Daoy (cell line): Measurements from ENCODE around the gene LBHD1. TPM values are rescaled to one million over a fixed set of nuclear protein-coding genes. Genes with fewer than 3 reads are reported as not detected.
"Not testable (repeated sequence)": the region's sequence is repeated elsewhere in the genome, so short reads cannot be mapped to it uniquely, and the experiment has no call there.

Experiments
- DNase-seq: peaks from one replicate; pipeline ENCODE4 v3.0.0-alpha.2; 2015; ENCODE audit warnings: low read depth
- total RNA-seq: library from RNA; depleted of rRNA; stranded (reverse); fragments of >200 nt; shearing (Covaris generic); gene quantifications from 2 replicates; pipeline ENCODE4 v1.2.3, GENCODE V29; 2014

The LBHD1 gene
- total RNA-seq, 1 experiment from 2014 or later: 4.9 TPM

DNA sequence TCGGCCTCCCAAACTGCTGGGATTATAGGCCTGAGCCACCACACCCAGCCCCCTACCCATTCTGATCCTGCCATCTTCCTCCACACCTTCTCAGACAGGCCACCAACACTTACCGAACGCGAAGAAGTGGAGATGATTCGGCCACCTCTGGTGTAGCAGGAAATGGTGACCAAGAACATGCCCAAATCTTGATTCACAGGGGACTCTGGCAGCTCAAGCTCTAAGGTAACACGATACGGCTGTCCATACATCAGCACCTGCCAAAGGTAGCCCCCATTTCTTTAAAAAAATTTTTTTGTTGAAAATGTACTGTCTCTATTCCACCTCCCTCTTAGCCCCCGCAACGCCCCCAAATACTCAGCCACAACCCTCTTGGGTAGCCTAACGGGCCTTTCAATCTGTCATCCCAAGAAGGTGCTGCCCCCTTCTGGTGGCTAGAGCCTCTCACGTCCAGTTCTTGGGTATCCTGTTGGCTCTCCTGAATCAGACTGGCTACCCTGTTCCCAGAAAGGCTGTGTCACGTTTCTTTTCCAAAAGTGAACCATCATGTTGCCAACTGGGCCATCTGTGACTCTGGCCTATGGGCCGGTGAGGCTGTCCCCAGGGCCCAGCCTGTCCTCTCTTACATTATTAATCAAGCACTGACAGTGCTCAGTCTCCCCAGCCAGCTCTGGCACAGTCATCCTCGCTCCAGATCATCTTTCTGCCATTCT is 22.5 kb upstream of the LBHD1 start:
- peak; percentile 78 for DNase-seq

DNA sequence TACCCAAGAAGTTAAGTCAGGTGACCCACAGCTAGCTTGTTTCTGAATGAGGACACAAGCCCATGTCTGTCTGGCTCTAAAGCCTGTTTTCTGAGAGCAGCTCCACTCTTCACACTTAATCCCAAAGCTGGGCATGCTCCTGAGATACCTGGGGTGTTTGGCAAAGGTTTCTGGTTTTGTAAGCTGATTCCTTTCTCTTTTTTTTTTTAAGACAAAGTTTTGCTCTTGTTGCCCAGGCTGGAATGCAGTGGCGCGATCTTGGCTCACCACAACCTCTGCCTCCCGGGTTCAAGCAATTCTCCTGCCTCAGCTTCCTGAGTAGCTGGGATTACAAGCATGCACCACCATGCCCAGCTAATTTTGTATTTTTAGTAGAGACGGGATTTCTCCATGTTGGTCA is 21.6 kb upstream of the LBHD1 start:
- not testable (repeated sequence) for DNase-seq

DNA sequence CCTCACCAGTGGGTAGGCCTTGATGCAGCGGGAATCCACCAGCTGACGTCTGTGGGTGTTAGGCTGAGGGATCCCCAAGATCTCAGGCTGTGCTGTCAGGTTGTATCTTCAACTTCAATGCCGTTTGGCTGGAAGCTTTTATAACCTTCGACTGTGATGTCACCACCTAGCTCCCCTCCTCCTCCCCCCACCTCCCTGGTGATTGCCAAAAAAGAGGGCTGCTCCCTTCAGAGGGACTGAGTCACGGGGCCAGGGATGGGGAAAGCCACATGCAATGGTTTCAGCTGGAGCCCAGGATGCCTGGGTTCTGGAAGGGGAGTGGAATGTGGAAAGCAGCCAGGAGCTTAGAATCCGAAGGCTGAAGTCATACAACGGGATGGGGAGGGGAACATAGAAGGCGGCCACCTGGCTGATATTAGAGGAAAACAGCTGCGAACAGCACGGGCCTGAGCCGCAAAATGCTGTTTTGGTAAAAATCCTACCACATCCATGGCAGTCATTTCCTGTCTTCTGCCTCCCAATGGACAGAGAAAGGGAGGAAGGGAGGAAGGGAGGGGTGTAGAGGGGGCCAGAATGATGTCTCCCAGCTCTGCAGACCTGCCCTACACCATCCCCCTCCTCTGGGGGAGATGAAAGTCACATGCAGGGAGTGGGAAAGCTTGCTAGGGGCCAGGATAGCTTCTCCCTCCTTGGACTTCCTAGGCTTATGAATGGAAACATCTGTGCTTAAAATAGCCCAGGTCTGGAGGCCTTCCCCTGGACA is 17.5 kb upstream of the LBHD1 start, which contains the start of gene LRRN4CL:
Gene LRRN4CL (minus strand): TSS at position 110 of the 763 bp plus-strand sequence. CDS start 1,022 bp downstream, outside the sequence.
- no peak for DNase-seq

DNA sequence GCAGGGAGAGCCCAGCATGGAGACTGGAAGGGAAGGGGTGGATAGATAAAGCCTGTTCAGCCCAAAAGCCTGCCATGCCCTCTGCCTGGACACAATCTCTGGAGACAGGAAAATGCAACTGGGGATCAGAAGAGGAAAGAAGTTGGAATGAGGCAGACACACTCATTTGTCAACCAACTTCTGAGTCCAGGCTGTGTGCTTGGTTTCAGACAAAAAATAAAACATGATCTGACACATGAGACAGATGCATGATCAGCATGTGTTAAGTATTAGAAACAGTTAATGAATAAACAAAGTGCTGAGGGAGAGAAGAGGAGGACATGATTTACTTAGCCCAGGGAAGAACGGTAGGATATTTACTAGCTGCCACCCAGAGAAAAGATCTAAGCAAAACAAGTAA is 16.4 kb upstream of the LBHD1 start:
- DNase-seq: no peak

DNA sequence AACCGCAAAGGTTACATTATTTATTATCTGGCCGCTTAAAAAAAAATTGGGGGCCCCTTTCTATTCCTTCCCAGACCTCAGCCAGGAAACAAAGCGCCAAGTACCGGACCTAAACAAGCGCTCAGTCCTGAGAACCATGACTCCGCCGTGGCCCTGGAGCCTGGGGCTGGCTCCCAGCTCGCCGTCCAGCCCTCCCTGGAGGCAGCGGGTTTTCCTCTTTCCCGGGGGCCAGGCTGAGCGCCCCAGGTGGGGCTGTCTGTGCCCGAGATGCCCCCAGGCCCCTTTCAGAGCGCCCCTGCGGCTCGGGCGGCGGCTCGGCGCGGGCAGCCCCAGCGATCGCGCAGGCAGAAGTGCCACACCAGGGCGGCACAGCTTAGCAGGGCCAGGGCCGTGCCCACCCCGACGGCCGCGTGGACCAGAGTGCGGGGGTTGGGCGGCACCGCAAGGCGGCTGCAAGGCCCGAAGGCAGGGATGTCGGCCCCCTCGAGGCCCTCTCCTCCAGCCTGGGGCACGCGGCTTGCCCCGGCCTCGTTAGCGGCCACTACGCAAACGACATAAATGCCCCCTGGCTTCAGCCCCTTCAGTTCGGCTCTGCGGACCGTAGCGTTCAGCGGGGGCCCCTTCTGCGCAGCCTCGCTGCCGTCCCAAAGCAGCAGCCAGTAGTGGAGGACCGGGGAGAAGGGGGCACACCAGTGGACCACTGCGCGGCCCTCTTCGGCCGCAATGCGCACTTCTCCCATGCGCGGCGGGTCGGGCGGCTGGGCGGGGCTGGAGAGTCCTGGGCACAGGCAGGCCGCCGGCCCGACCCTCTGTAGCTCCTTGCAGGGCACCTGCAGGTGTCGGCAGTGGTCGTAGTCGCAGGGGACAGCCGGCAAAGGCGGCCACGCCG is 15.7 kb upstream of the LBHD1 start:
- DNase-seq: no peak

DNA sequence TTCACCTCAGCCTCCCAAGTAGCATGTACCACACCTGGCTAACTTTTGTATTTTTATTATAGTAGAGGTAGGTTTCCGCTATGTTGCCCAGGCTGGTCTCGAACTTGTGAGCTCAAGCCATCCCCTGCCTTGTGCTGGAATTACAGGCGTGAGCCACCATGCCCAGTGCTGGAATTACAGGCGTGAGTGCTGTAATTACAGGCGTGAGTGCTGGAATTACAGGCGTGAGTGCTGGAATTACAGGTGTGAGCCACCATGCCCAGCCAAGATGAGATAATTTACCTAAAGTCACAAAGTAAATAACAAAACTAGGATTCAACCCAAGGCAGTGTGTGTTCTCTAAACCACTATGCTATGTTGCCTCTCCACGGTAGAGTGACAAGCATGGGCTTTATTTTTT is 10.5 kb upstream of the LBHD1 start:
- DNase-seq: no peak

DNA sequence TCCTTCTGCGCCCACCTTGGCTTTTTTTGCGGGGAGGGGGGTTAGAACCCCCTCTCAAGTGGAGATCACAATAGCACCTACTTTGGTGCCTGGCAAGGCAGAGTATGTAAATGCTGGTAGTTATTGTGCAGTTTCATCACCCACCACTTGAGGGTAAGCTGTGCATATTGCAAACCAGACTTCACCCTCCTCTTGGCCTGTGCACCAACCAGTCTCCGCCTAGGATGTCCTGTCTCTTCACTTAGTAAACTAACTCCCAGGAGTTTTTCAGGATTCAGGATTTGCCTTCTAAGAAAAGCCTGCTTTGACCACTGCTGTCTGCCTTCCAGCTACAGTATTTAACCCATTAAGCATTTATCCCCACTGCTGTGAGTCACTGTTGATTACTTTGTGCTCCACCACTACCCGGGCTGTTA is 8.8 kb upstream of the LBHD1 start:
- peak; percentile 64 for DNase-seq

DNA sequence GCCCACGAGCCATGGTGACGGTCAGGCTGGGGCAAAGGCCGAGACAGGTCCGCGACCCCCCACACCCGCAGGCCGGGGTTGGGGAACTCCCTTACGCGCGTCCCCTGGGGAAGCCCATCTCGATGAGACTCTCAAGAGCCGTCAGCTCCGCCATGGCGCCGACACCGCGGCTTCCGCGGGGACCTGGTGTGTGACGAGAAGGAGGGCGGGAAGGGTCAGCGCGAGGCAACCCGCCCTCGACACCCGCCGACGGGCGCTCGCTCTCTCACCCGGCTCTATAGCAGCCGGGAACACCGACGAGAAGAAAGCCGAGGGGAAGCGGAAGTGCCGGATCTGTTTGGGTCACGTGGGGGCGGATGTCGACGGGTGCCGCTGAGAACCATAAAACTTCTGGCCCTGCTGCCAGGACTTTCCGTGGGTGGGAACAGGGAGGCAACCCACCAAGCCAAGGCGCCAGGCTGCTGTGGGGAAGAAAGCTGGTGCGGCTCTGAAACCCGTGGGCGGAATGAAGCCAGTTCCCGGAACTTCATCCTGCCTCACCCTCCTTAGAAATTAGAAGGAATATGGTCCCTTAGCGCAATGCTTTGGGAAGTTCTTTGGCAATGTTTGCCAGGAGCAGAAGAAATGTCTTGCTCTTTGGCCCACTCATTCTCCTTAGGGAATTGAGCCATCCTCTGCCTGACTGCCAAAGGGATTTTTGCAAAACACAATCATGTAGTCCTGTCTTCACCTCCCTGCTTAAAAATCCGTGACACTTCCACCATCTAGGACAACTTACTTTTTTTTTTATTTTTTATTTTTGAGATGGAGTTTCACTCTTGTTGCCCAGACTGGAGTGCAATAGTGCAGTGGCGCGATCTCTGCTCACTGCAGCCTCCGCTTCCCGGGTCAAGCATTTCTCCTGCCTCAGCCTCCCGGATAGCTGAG is 7.0 kb upstream of the LBHD1 start, which contains the start of gene UBXN1:
Gene UBXN1 (minus strand): TSS at position 304 of the 927 bp plus-strand sequence. CDS start 150 bp downstream, at position 154.
- peak; percentile 91 for DNase-seq

DNA sequence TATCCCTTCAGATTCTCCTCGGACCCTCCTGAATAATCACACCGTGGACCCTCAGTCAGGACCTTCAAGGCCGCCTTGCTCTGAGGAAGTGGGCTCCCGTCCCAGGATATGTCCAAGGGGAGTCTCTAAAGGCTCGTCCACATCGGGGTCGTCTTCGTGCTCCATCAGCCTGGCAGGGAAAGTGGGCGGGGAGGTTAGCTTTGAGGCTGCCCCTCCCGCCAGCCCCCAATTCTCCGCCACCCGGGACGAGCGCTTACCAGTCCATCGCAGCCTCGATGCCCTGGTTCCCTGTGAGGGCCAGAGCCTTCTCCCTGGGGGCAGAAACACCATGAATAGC is 6.3 kb upstream of the LBHD1 start:
- no peak for DNase-seq

DNA sequence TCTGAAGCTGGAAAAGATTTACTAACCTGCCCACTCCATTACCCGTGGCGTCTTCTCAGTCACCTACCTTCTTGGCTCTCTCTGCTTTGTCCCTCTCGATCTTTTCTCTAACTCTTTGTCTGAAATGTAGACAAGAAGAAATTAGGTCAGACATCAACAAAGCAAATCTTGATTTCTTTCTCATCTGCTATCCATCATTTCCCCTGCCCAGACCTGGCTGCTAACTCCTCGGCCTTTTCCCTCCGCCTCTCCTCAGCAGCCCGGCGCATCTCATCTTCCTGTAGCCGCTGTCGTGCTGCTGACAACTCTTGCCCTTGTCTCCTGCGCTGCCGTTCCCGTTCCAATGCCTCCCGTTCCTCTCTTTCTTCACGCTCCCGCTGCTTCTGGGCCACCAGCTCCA is 5.6 kb upstream of the LBHD1 start:
- DNase-seq: no peak

DNA sequence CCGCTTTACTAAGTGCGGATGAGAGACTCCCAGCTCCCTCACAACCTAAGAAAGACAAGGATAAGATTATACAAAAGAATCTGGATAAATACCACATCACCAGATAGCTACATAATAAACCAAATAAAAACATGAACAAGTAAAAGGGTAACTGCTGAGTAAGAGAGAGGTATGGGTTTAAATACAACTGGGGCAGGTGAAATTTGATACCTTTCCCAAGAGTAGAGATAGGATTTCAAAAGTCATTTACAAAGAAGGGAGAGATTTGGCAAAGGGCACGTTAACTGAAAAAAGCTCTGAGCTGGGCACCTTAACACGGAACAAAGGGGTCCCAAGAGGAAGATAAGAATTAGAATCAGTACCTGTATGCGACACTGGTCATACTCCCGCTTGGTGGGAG is 5.1 kb upstream of the LBHD1 start:
- no peak for DNase-seq

DNA sequence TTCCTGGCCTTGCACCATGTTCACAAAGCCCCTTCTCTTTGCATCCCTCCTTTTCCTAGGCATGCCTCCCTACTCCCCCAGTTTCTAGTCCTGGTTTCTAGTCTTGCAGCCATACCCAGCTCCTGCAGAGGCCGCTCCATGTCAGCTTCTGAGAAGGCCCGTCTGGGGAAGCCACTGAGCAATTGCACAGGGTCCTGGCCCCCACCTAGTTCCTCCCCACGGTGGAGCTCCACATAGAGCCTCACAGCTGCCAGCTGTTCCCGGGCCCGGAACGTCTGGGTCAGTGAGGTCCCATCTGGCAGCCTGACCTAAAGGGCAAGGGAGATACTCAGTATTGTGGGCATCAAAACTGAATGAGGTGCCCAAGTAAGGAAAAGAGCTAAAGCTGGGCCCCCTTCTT is 4.6 kb upstream of the LBHD1 start:
- no peak for DNase-seq

DNA sequence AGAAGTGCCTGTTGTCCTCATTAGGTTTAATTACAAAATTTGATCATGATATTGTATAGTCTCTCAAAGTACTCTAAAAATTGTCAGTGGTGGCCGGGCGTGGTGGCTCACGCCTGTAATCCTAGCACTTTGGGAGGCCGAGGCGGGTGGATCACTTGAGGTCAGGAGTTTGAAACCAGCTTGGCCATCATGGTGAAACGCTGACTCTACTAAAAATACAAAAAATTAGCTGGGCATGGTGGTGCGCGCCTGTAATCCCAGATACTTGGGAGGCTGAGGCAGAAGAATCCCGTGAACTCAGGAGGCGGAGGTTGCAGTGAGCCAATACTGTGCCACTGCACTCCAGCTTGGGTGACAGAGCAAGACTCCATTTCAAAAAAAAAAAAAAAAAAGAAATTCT is 3.3 kb upstream of the LBHD1 start:
- not testable (repeated sequence) for DNase-seq

DNA sequence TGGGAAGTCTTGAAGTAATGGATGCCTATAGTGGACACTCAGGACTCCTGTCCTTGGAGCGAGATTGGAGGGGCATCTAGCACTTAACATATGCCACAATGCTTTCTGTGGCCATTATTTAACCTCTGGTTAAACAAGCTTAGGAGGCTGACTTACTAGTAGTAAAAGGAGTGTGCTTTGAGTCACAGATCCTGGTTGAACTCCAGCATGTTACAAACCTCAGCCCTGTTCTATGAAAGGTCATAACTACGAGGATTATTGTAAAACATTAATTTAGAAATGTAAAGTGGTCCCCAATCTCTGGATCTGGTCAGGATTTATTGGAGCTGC is 1.1 kb upstream of the LBHD1 start:
- DNase-seq: no peak

DNA sequence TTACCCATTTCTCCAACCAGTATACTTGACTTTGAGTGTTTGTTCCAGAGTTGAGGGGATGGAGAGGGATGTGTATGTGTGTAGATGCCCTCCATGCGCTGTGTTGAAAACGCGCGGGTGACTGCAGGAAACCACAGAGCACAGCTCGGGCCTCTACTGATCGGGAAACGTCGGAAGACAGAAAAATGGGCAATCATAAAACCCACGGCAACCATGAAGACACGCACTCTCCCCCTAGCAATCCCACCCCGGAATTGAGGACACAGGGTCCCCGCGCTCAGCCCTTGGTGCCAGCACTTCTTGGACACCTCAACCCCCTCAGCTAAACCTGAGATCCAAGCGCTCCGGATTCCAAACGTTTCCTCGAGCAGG is 845 bp downstream of the LBHD1 start:
- DNase-seq: no peak

DNA sequence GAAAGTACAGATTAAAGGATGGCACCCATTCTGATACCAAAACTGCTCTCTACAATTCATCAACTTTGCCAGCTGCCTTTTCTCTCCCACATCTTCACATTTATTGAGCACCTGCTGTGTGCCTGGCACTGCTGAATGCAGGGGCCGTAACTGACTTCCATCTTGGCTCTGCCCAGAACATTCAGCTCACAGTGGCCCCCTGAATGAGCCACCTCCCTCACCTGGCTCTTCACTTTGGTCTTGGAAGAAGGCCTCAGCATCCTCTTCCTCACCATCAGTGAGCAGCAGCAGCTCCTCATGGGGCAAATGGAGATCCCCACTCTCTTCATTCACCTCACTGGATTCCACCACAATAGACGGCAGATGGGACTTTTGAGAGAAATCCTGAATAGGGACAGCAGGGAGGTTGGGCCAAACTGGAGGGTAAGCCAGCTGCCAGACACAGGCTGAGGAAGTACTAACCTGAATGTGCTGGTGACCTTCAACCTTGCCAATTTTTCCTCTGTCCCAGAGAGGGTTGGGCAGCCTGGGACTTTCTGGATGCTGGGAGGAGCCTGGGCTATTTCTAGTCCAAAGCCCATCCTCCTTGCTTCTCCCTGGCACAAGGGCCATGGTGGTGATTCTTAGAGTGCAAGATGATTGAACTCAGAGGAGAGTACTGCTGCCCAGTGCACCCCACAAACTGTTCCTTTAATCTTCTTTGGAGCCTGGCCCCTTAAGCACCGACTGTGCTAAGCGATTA is 2.5 kb downstream of the LBHD1 start:
- DNase-seq: no peak

DNA sequence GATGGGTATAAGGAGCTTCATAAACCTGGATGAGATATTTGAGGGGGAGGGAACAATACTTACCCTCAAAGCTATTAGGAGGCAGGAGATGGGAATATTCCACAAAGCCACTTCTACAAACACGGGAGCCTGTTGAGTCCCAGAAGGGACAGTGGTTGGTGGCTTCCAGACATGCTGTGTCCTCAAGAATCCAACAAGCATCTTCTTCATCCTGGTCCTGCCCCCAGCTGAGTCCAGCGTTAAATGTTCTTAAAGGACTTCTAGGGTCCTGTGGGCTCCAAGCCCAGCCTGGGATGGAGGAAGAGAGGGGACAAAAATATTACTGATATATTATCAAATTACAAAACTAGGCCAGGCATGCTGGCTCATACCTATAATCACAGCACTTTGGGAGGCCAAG is 4.6 kb downstream of the LBHD1 start:
- DNase-seq: no peak

DNA sequence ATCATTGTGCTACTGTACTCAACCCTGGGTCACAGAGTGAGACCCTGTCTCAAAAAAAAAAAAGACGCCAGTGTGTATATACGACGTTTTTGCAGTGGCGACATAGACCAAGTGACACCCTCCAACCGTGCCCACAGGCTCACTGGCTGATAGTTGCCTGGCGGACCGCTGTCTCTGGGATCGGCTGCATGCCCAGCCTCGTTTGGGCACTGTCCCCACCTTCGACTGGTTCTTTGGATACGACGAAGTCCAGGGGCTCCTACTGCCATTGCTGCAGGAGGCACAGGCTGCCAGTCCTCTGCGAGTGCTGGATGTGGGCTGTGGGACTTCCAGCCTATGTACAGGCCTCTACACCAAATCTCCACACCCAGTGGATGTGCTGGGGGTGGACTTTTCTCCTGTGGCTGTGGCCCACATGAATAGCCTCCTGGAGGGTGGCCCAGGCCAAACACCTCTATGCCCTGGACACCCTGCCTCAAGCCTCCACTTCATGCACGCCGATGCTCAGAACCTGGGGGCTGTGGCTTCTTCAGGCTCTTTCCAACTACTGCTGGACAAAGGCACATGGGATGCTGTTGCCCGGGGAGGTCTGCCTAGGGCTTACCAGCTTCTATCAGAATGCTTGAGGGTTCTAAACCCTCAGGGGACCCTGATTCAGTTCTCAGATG is 5.7 kb downstream of the LBHD1 start:
- DNase-seq: no peak

DNA sequence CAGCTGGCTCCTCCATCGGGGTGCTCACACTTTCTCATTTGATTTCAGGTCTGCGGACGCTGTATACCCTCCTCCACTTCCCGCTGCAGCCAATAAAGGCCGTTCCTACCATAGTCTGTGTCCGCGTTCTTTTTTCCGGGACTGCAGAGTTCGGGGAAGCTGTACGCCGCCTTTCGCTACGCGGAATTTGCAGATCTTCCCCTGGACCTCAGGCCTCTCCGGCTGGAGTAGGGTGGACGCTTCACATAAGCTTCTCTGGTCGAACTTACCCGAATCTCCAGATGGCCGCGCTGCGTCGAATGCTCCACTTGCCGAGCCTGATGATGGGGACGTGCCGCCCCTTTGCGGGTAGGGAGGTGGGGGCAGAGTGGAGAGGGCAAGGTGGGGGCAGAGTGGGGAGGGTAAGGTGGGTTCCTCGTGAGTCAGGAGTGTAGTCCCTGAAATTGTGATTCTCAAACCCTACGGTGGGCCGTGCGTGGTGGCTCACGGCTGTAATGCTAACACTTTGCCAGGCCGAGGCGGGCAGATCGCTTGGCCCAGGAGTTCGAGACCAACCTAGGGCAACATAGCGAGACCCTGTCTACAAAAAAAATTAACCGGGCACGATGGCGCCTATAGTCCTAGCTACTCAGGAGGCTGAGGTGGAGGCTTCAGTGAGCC is 6.3 kb downstream of the LBHD1 start:
- DNase-seq: peak; percentile 51
